B cell (primary cell): ENCODE data around the gene KRTAP10-3. TPM values are rescaled to one million over a fixed set of nuclear protein-coding genes. Genes with fewer than 3 reads are reported as not detected.
"Not testable (repeated sequence)": the region's sequence is repeated elsewhere in the genome, so short reads cannot be mapped to it uniquely, and the experiment has no call there.

Experiments used
- ATAC-seq: fragments of 200-7000 bp; cut with Tn5 transposase; one replicate; pipeline ENCODE4 v1.10.0; 2021; ENCODE audit warnings: low read depth, mild to moderate bottlenecking, moderate number of reproducible peaks, moderate library complexity
- CTCF ChIA-PET: fragments of 350-600 bp; sonication (Branson Sonifier 250); formaldehyde crosslinking; loops from one replicate; lab custom pipeline; 2021; ENCODE audit warnings: antibody characterized with exemption, inconsistent platforms; lab: Charles Lee
- POLR2A ChIA-PET: fragments of 350-600 bp; sonication (Branson Sonifier 250); formaldehyde crosslinking; loops from one replicate; lab custom pipeline; 2021; ENCODE audit warnings: antibody characterized with exemption; lab: Charles Lee
- DNase-seq: peaks from one replicate; pipeline ENCODE4 v3.0.0; 2013
- H2AFZ ChIP-seq: 2 replicates; pipeline ENCODE4 v1.6.1; 2012; ENCODE audit warnings: mild to moderate bottlenecking, low read depth, low read length; ENCODE audit not compliant: insufficient read depth, poor library complexity, severe bottlenecking
- H3K27ac ChIP-seq, 2 donors: 1 replicate in 1 of 2; 2 replicates in 1 of 2; pipeline ENCODE4 v1.5.1; 2012 to 2013; ENCODE audit warnings: low read length in 2 of 2, mild to moderate bottlenecking in 2 of 2, moderate library complexity in 1 of 2
- H3K27me3 ChIP-seq, 4 experiments: fragments of 200-600 bp in 1 of 4; sonication (generic) in 1 of 4; replicated peaks in 1 of 4; 1 replicate in 2 of 4; 2 replicates in 2 of 4; pipeline versions ENCODE4 v1.6.1 to v1.7.0; 2013 to 2016; ENCODE audit warnings: low read length in 3 of 4, mild to moderate bottlenecking in 2 of 4, mixed read lengths in 1 of 4, moderate library complexity in 1 of 4; ENCODE audit not compliant: insufficient read depth in 4 of 4, control insufficient read depth in 3 of 4; ENCODE audit errors: control extremely low read depth in 1 of 4
- H3K36me3 ChIP-seq, 2 experiments: replicated peaks in 1 of 2; 1 replicate in 1 of 2; 2 replicates in 1 of 2; pipeline versions ENCODE4 v1.6.1 to v1.7.1; 2013; ENCODE audit warnings: low read length in 1 of 2; ENCODE audit not compliant: insufficient read depth in 2 of 2, control insufficient read depth in 1 of 2; ENCODE audit errors: control extremely low read depth in 1 of 2, extremely low read depth in 1 of 2
- H3K4me1 ChIP-seq, 2 donors: fragments of 200-600 bp in 1 of 2; sonication (generic) in 1 of 2; 1 replicate in 1 of 2; 2 replicates in 1 of 2; pipeline versions ENCODE4 v1.5.1 to v1.6.1; 2013 to 2017; ENCODE audit warnings: low read length in 2 of 2; ENCODE audit not compliant: control insufficient read depth in 2 of 2, insufficient read depth in 2 of 2
- H3K4me2 ChIP-seq: replicated peaks from 2 replicates; pipeline ENCODE3; 2012; ENCODE audit warnings: mild to moderate bottlenecking, low read depth, low read length; ENCODE audit not compliant: poor library complexity, severe bottlenecking
- H3K4me3 ChIP-seq, 5 experiments: fragments of 200-600 bp in 1 of 5; sonication (generic) in 1 of 5; 1 replicate in 3 of 5; 2 replicates in 2 of 5; pipeline versions ENCODE4 v1.5.1 to v1.7.0; 2011 to 2016; ENCODE audit warnings: low read length in 4 of 5, mild to moderate bottlenecking in 4 of 5, low read depth in 2 of 5, control low read depth in 1 of 5, moderate library complexity in 1 of 5; ENCODE audit not compliant: insufficient read depth in 1 of 5; ENCODE audit errors: control extremely low read depth in 1 of 5, extremely low read depth in 1 of 5
- H3K79me2 ChIP-seq: fragments of 200-600 bp; sonication (generic); one replicate; pipeline ENCODE4 v1.6.0; 2016; ENCODE audit warnings: low read length; ENCODE audit not compliant: control insufficient read depth, insufficient read depth
- H3K9ac ChIP-seq: fragments of 200-600 bp; sonication (generic); 2 replicates; pipeline ENCODE4 v1.6.1; 2017; ENCODE audit warnings: mild to moderate bottlenecking, low read length, moderate library complexity
- H3K9me3 ChIP-seq, 3 donors: one replicate each; pipeline versions ENCODE4 v1.6.1 to v1.7.1; 2013; ENCODE audit warnings: low read length in 2 of 3; ENCODE audit not compliant: control insufficient read depth in 2 of 3, insufficient read depth in 1 of 3; ENCODE audit errors: control extremely low read depth in 1 of 3
- H4K20me1 ChIP-seq: 2 replicates; pipeline ENCODE4 v1.6.0; 2012; ENCODE audit warnings: mild to moderate bottlenecking, low read length; ENCODE audit not compliant: insufficient read depth, control insufficient read depth, poor library complexity, severe bottlenecking
- H3K27ac Mint-ChIP-seq: one replicate; pipeline ENCODE4 v1.8.0; 2021; ENCODE audit warnings: mixed read lengths
- H3K27me3 Mint-ChIP-seq: one replicate; pipeline ENCODE4 v1.8.0; 2021; ENCODE audit warnings: mixed read lengths
- H3K4me1 Mint-ChIP-seq: one replicate; pipeline ENCODE4 v1.8.0; 2021; ENCODE audit warnings: mixed read lengths
- H3K4me3 Mint-ChIP-seq: one replicate; pipeline ENCODE4 v1.8.0; 2021; ENCODE audit warnings: mixed read lengths
- H3K9me3 Mint-ChIP-seq: one replicate; pipeline ENCODE4 v1.8.0; 2022; ENCODE audit warnings: mixed read lengths; ENCODE audit not compliant: insufficient read depth
- EZH2 ChIP-seq: IDR thresholded peaks from 2 replicates; pipeline ENCODE4 v1.6.1; 2012; ENCODE audit warnings: borderline replicate concordance, low read depth, mild to moderate bottlenecking, moderate library complexity, low read length; ENCODE audit not compliant: insufficient read depth, poor library complexity, severe bottlenecking
- WGBS: methylation state at CpG from one replicate; pipeline ENCODE4 v1.1.5; 2013; ENCODE audit warnings: missing lambda C conversion rate; ENCODE audit not compliant: insufficient coverage; 5-methylcytosine and 5-hydroxymethylcytosine counted together
- intact Hi-C: fragments of 100-400 bp; cut with micrococcal nuclease; formaldehyde crosslinking; loops from one replicate; pipeline ENCODE4 v1.10.0; 2022
- polyA plus RNA-seq: library from polyadenylated mRNA; depleted of rRNA; stranded (reverse); fragments of >200 nt; gene quantifications from 2 replicates; pipeline ENCODE4 v1.2.3, GENCODE V29; 2012
- total RNA-seq, 2 donors: library from RNA; stranded (reverse); fragments of 120-200 nt in 1 of 2; gene quantifications; 1 replicate in 1 of 2; 2 replicates in 1 of 2; pipeline versions ENCODE4 v1.2.3 to v1.2.4, GENCODE V29; 2013 to 2022
- TF ChIP-seq, protein P1 (sequence below): fragments of 200-600 bp; IDR thresholded peaks from one replicate; pipeline ENCODE4 v1.8.0; 2022; ENCODE audit warnings: antibody characterized with exemption, mild to moderate bottlenecking

The KRTAP10-3 gene
- total and polyA plus RNA-seq, 2 donors (not counting 1 experiment from before 2014, with no cell fraction given), result 0.40 TPM; not detected in 1

GRCh38 chr21:44550807-44551206 is 7.8 kb downstream of the KRTAP10-3 start:
- intact Hi-C loops, result no loop called here
- no peak overlapping the region for H3K4me3 ChIP-seq
- DNase-seq (no peak), ATAC-seq (no peak)
- H3K27ac ChIP-seq, result no peak overlapping the region
- ChIA-PET CTCF (interaction anchor here (0.7 kb wide), 1 partner anchor 939 kb away, joined by 3 read pairs; no protein-coding TSS in a partner anchor), POLR2A (no interaction called here)
- no peak overlapping the region for H2AFZ ChIP-seq
- Mint-ChIP-seq H3K4me1 (peaks cover 8% of the 10 kb centered on the region), H3K27ac (no peak overlapping the region), H3K27me3 (peaks cover 60% of the 10 kb centered on the region), H3K9me3 (peaks cover 6% of the 10 kb centered on the region), H3K4me3 (no peak overlapping the region)
- H3K79me2 ChIP-seq, result no peaks in the 10 kb centered on the region
- H3K4me2 ChIP-seq, result no peak overlapping the region
- H3K9ac ChIP-seq, result no peak overlapping the region
- H4K20me1 ChIP-seq, result no peaks in the 10 kb centered on the region
- H3K4me1 ChIP-seq, result peaks cover 5 to 7% of the 10 kb centered on the region in 2 donors
- peaks cover 0 to 27% (median 9%) of the 10 kb centered on the region in 3 donors for H3K9me3 ChIP-seq
- no peaks in the 10 kb centered on the region for H3K36me3 ChIP-seq
- TF ChIP-seq EZH2, result no peak
- TF ChIP-seq, protein P1, sequence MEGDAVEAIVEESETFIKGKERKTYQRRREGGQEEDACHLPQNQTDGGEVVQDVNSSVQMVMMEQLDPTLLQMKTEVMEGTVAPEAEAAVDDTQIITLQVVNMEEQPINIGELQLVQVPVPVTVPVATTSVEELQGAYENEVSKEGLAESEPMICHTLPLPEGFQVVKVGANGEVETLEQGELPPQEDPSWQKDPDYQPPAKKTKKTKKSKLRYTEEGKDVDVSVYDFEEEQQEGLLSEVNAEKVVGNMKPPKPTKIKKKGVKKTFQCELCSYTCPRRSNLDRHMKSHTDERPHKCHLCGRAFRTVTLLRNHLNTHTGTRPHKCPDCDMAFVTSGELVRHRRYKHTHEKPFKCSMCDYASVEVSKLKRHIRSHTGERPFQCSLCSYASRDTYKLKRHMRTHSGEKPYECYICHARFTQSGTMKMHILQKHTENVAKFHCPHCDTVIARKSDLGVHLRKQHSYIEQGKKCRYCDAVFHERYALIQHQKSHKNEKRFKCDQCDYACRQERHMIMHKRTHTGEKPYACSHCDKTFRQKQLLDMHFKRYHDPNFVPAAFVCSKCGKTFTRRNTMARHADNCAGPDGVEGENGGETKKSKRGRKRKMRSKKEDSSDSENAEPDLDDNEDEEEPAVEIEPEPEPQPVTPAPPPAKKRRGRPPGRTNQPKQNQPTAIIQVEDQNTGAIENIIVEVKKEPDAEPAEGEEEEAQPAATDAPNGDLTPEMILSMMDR, result no peak
- H3K27me3 ChIP-seq, result peaks cover 0 to 17% (median 2%) of the 10 kb centered on the region in 4 experiments
- 81% methylated on average over 10 of the region's 10 CpGs for WGBS

GRCh38 chr21:44550285-44550684 is 8.3 kb downstream of the KRTAP10-3 start:
- H3K4me1 ChIP-seq, H2AFZ ChIP-seq, H3K9ac ChIP-seq, H4K20me1 ChIP-seq, H3K9me3 Mint-ChIP-seq, H3K27ac Mint-ChIP-seq, POLR2A ChIA-PET, H3K36me3 ChIP-seq, intact Hi-C loops, DNase-seq, H3K4me3 Mint-ChIP-seq, H3K4me3 ChIP-seq, H3K79me2 ChIP-seq, H3K4me1 Mint-ChIP-seq, H3K27ac ChIP-seq, CTCF ChIA-PET, ATAC-seq, H3K4me2 ChIP-seq: not testable (repeated sequence)
- WGBS, result 42% methylated on average over 12 of the region's 17 CpGs
- peaks cover 59% of the 10 kb centered on the region for H3K27me3 Mint-ChIP-seq
- Histone ChIP-seq H3K27me3 (peaks cover 0 to 14% (median 1%) of the 10 kb centered on the region in 4 experiments), H3K9me3 (peaks cover 0 to 24% (median 9%) of the 10 kb centered on the region in 3 donors)
